Lung (tissue), 12 donors: ENCODE measurements around the gene SPRR4. TPM values are rescaled to one million over a fixed set of nuclear protein-coding genes. Genes with fewer than 3 reads are reported as not detected.

Source experiments
- ATAC-seq: fragments of 200-7000 bp; cut with Tn5 transposase; one replicate; pipeline ENCODE4 v1.9.1; 2020; ENCODE audit warnings: moderate number of reproducible peaks; ENCODE audit not compliant: insufficient read depth, low FRiP score
- DNase-seq, 3 donors: peaks; one replicate each; pipeline ENCODE4 v3.0.0-alpha.2; 2013 to 2017
- H3K27ac ChIP-seq, 2 donors: one replicate each; pipeline ENCODE4 v1.5.1; 2013; ENCODE audit warnings: mild to moderate bottlenecking in 2 of 2, moderate library complexity in 2 of 2, control low read depth in 1 of 2, inconsistent platforms in 1 of 2, low read depth in 1 of 2, low read length in 1 of 2
- H3K27me3 ChIP-seq, 3 donors: one replicate each; pipeline ENCODE4 v1.5.1; 2013; ENCODE audit warnings: low read length in 2 of 3; ENCODE audit not compliant: control insufficient read depth in 3 of 3, insufficient read depth in 3 of 3
- H3K36me3 ChIP-seq, 4 donors: one replicate each; pipeline ENCODE4 v1.5.1; 2013; ENCODE audit warnings: low read length in 4 of 4, mild to moderate bottlenecking in 1 of 4, moderate library complexity in 1 of 4; ENCODE audit not compliant: control insufficient read depth in 4 of 4, insufficient read depth in 4 of 4
- H3K4me1 ChIP-seq, 5 donors: one replicate each; pipeline ENCODE4 v1.5.1; 2013; ENCODE audit warnings: low read length in 5 of 5, mild to moderate bottlenecking in 2 of 5, moderate library complexity in 1 of 5; ENCODE audit not compliant: control insufficient read depth in 5 of 5, insufficient read depth in 5 of 5
- H3K4me3 ChIP-seq: one replicate; pipeline ENCODE4 v1.5.1; 2013; ENCODE audit warnings: mild to moderate bottlenecking, control low read depth, moderate library complexity
- H3K9ac ChIP-seq, 2 donors: one replicate each; pipeline ENCODE4 v1.5.1; 2013; ENCODE audit warnings: low read length in 2 of 2, control low read depth in 1 of 2; ENCODE audit not compliant: insufficient read depth in 1 of 2
- H3K9me3 ChIP-seq, 4 donors: one replicate each; pipeline ENCODE4 v1.5.1; 2013; ENCODE audit warnings: low read length in 3 of 4, mild to moderate bottlenecking in 1 of 4, moderate library complexity in 1 of 4; ENCODE audit not compliant: control insufficient read depth in 4 of 4, insufficient read depth in 3 of 4
- WGBS, 2 donors: extraction: QIAGEN DNeasy Blood & Tissue Kit; methylation state at CpG; one replicate each; pipeline ENCODE4 v1.1.7; 2013; 5-methylcytosine and 5-hydroxymethylcytosine counted together
- polyA plus RNA-seq, 2 donors: library from polyadenylated mRNA; stranded (reverse); fragments of 200-250 nt; gene quantifications; one replicate each; pipeline ENCODE4 v1.2.1, GENCODE V29; 2013
- total RNA-seq, 2 donors: library from RNA; depleted of rRNA in 1 of 2; stranded (reverse); fragments of >200 nt in 1 of 2; gene quantifications; one replicate each; pipeline ENCODE4 v1.2.1, GENCODE V29; 2014 to 2021
- TF ChIP-seq, protein P1 (sequence below): IDR thresholded peaks from 2 replicates; pipeline ENCODE4 v1.5.1; 2012; ENCODE audit warnings: mild to moderate bottlenecking; ENCODE audit errors: control extremely low read depth, extremely low read depth
- donor health status: control.
- donor health status: control.
- donor health status: Bipolar disorder and iron deficiency.
- donor health status: healthy.
- donor health status: DM: yes; HTN: yes; CAD: no.

Gene SPRR4
- total and polyA plus RNA-seq, 4 donors, result not detected

DNA sequence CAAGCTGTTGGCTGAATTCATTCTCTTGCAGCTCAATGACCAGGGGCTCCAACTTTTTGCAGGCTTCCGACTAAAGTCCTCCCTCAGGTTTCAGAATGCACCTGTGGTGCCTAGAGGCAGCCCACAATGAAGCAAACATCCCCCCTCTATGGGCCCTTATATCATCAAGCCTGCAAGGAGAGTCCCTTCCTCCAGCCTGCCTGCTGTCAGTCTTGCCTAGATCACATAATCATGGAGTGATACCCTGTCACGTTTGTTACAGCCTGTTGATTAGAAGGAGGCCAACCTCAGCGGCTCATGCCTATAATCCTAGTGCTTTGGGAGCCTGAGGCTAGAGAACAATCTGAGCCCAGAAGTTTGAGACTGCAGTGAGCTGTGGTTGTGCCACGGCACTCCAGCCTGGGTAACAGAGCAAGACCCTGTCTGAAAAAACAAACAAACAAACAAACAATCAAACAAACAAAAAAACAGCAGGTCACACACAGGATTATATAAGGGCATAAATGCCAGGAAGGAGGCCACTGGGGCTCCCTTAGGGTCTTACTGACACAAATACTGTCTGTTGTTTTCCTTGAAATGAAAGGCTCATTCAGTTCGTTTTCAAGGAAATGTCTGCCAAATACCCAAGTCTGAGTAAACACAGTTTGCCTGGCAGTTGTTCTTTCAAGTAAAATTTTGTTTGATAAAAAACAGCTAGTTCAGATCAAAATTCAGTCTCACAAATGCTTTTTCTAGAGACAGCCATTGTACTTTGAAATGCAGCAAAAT is 26.4 kb downstream of the SPRR4 start:
- ATAC-seq, result no peak
- Histone ChIP-seq H3K9ac (no peak overlapping the region), H3K4me3 (no peak overlapping the region), H3K36me3 (no peaks in the 10 kb centered on the region), H3K27me3 (no peaks in the 10 kb centered on the region), H3K27ac (no peak overlapping the region), H3K9me3 (peaks cover 0 to 5% (median 2%) of the 10 kb centered on the region in 4 donors), H3K4me1 (peaks cover 0 to 1% (median 0%) of the 10 kb centered on the region in 5 donors)
- 23 to 29% methylated on average over 5 of the region's 5 CpGs for WGBS, 2 donors
- DNase-seq, result peak in 2 of 3 donors; percentile 4 to 15
- TF ChIP-seq, protein P1, sequence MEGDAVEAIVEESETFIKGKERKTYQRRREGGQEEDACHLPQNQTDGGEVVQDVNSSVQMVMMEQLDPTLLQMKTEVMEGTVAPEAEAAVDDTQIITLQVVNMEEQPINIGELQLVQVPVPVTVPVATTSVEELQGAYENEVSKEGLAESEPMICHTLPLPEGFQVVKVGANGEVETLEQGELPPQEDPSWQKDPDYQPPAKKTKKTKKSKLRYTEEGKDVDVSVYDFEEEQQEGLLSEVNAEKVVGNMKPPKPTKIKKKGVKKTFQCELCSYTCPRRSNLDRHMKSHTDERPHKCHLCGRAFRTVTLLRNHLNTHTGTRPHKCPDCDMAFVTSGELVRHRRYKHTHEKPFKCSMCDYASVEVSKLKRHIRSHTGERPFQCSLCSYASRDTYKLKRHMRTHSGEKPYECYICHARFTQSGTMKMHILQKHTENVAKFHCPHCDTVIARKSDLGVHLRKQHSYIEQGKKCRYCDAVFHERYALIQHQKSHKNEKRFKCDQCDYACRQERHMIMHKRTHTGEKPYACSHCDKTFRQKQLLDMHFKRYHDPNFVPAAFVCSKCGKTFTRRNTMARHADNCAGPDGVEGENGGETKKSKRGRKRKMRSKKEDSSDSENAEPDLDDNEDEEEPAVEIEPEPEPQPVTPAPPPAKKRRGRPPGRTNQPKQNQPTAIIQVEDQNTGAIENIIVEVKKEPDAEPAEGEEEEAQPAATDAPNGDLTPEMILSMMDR, result no peak

DNA sequence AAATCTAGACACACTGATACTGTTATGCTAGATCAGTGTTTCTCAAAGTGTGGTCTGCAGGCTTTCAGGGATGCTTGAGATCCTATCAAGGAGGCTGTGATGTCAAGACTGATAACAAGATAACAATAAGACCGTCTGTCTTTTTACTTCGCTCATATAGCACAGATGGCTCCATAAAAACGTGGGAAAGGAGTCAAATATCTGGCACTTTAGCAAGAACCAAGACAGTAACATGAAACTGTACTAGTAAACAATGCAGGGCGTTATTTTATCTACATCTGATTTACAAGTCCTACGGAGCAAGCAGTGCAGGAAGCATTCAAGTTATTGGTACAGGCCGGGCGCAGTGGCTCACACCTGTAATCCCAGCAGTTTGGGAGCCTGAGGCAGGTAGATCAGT is 27.5 kb downstream of the SPRR4 start:
- Histone ChIP-seq H3K27ac (no peak overlapping the region), H3K9ac (no peak overlapping the region), H3K4me3 (no peak overlapping the region), H3K27me3 (no peaks in the 10 kb centered on the region), H3K9me3 (peaks cover 0 to 5% (median 2%) of the 10 kb centered on the region in 4 donors), H3K4me1 (peaks cover 0 to 1% (median 0%) of the 10 kb centered on the region in 5 donors), H3K36me3 (no peaks in the 10 kb centered on the region)
- DNase-seq (no peak), ATAC-seq (no peak)
- TF ChIP-seq, protein P1, result no peak
- 36 to 53% methylated on average over 7 of the region's 7 CpGs for whole genome bisulfite sequencing, 2 donors

DNA sequence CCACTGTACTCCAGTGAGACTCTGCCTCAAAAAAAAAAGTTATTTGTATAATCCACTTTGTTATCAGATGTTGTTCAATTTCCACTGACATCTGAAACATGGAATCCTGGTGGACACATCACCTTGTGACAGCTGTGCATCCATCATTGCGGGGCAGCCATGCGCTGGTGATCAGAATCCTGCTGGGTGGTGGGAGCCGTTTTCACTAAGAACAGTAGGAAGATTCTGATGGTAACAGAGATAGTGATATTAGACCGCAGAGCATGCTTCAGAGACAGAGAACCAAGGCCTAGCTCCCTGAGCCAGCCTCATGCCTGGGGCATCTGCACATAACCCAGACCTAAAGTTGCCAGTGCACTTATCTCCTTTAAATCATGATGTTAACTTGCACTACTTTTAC is 28.0 kb downstream of the SPRR4 start:
- WGBS, 2 donors, result 76 to 84% methylated on average over 4 of the region's 4 CpGs
- peaks cover 0 to 5% (median 1%) of the 10 kb centered on the region in 4 donors for H3K9me3 ChIP-seq
- no peak overlapping the region for H3K9ac ChIP-seq
- no peaks in the 10 kb centered on the region for H3K4me1 ChIP-seq
- no peak for ATAC-seq
- H3K27ac ChIP-seq, result no peak overlapping the region
- no peak for DNase-seq
- H3K4me3 ChIP-seq, result no peak overlapping the region
- H3K27me3 ChIP-seq, result no peaks in the 10 kb centered on the region
- no peaks in the 10 kb centered on the region for H3K36me3 ChIP-seq
- TF ChIP-seq, protein P1, result no peak

DNA sequence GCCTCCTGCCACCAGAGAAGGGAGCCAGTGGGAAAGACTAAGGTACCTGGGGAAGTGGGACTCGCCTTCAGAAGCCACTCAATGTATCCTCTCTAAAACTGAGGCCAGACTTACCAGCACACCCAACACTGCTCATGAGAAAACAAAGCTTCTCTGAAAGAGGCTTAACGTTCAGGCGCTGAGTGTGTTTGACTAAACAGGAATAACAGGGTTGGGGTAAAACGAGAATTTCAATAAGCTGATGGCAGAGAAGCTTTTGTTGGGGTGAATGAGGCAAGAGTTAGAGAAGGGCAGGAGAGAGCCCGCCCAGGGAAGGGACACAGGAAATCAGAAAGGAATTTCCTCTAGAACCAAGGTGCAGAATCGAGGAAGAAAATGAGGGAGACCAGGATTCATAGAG is 29.4 kb downstream of the SPRR4 start:
- no peak overlapping the region for H3K9ac ChIP-seq
- no peak overlapping the region for H3K4me3 ChIP-seq
- peaks cover 0 to 5% (median 1%) of the 10 kb centered on the region in 4 donors for H3K9me3 ChIP-seq
- H3K4me1 ChIP-seq, result no peaks in the 10 kb centered on the region
- no peaks in the 10 kb centered on the region for H3K36me3 ChIP-seq
- H3K27ac ChIP-seq, result no peak overlapping the region
- H3K27me3 ChIP-seq, result no peaks in the 10 kb centered on the region
- WGBS, 2 donors, result 63 to 68% methylated on average over 6 of the region's 6 CpGs
- ATAC-seq, result no peak
- TF ChIP-seq, protein P1, result no peak
- peak in 1 of 3 donors; percentile 4 for DNase-seq
